Measurements from ENCODE around the gene BLACAT1. TPM values are rescaled to one million over a fixed set of nuclear protein-coding genes. Genes with fewer than 3 reads are reported as not detected.

Gene BLACAT1
- total and polyA plus RNA-seq, 9 of the 15 experiments (the other 6 are each of a cell fraction or from before 2014, with no cell fraction given) = 0.10 to 5.9 (median 0.73) TPM

GRCh38 chr1:205430696-205431305 is 25.0 kb downstream of the BLACAT1 start (continued):
- TF ChIP-seq, protein P1, sequence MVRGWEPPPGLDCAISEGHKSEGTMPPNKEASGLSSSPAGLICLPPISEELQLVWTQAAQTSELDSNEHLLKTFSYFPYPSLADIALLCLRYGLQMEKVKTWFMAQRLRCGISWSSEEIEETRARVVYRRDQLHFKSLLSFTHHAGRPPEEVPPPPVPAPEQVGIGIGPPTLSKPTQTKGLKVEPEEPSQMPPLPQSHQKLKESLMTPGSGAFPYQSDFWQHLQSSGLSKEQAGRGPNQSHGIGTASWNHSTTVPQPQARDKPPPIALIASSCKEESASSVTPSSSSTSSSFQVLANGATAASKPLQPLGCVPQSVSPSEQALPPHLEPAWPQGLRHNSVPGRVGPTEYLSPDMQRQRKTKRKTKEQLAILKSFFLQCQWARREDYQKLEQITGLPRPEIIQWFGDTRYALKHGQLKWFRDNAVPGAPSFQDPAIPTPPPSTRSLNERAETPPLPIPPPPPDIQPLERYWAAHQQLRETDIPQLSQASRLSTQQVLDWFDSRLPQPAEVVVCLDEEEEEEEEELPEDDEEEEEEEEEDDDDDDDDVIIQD (CRISPR knock-in tag; IDR thresholded peaks at IDR 0.05) = no peak
- TF ChIP-seq ESRRA (IDR thresholded peaks at IDR 0.05; ENCODE audit: borderline replicate concordance, low read depth) (0 out of 2 replicates have a peak, but pooled peaks have one; percentile 26), HMGXB4 (CRISPR knock-in tag; IDR thresholded peaks at IDR 0.05) (0 out of 2 replicates have a peak, but pooled peaks have one; percentile 43), ZFP91 (CRISPR knock-in tag; IDR thresholded peaks at IDR 0.05) (0 out of 2 replicates have a peak, but pooled peaks have one; percentile 55), MAZ (CRISPR knock-in tag; conservative IDR thresholded peaks at IDR 0.05 in 1 of 2, IDR thresholded peaks at IDR 0.05 in 1 of 2) (peak; percentile 80 to 93; a peak in 3 of 4 replicates), HLTF (IDR thresholded peaks at IDR 0.05) (0 out of 2 replicates have a peak, but pooled peaks have one; percentile 51)
- TF ChIP-seq, protein P2, sequence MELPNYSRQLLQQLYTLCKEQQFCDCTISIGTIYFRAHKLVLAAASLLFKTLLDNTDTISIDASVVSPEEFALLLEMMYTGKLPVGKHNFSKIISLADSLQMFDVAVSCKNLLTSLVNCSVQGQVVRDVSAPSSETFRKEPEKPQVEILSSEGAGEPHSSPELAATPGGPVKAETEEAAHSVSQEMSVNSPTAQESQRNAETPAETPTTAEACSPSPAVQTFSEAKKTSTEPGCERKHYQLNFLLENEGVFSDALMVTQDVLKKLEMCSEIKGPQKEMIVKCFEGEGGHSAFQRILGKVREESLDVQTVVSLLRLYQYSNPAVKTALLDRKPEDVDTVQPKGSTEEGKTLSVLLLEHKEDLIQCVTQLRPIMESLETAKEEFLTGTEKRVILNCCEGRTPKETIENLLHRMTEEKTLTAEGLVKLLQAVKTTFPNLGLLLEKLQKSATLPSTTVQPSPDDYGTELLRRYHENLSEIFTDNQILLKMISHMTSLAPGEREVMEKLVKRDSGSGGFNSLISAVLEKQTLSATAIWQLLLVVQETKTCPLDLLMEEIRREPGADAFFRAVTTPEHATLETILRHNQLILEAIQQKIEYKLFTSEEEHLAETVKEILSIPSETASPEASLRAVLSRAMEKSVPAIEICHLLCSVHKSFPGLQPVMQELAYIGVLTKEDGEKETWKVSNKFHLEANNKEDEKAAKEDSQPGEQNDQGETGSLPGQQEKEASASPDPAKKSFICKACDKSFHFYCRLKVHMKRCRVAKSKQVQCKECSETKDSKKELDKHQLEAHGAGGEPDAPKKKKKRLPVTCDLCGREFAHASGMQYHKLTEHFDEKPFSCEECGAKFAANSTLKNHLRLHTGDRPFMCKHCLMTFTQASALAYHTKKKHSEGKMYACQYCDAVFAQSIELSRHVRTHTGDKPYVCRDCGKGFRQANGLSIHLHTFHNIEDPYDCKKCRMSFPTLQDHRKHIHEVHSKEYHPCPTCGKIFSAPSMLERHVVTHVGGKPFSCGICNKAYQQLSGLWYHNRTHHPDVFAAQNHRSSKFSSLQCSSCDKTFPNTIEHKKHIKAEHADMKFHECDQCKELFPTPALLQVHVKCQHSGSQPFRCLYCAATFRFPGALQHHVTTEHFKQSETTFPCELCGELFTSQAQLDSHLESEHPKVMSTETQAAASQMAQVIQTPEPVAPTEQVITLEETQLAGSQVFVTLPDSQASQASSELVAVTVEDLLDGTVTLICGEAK (IDR thresholded peaks at IDR 0.05) = 0 out of 2 replicates have a peak, but pooled peaks have one; percentile 16
- TF ChIP-seq, protein P2 (CRISPR knock-in tag; IDR thresholded peaks at IDR 0.05) = no peak
